ENCODE measurements around the gene OSBP2. TPM values are rescaled to one million over a fixed set of nuclear protein-coding genes. Genes with fewer than 3 reads are reported as not detected.

Gene OSBP2
- total RNA-seq, 1 donor from 2014 or later: 0.53 TPM

- DNase-seq (ENCODE audit: low spot score in 2 of 2): peak in 1 of 2 donors; percentile 43
Measured at GRCh38 chr22:30872285-30873041, 177.8 kb downstream of the OSBP2 start.

GRCh38 chr22:30873086-30873650, 178.5 kb downstream of the OSBP2 start:
- Histone ChIP-seq H3K27me3 (no peaks in the 10 kb centered on the region), H3K4me1 (peaks cover 0 to 10% of the 10 kb centered on the region in 2 donors), H3K9me3 (no peaks in the 10 kb centered on the region), H3K27ac (no peak overlapping the region), H3K36me3 (no peaks in the 10 kb centered on the region), H3K4me3 (no peak overlapping the region)
- no peak for TF ChIP-seq CTCF (IDR thresholded peaks at IDR 0.05)
- intact Hi-C loops (cut with DNase I): no loop called here
- DNase-seq (ENCODE audit: low spot score in 2 of 2): no peak

More at GRCh38 chr22:30872285-30873041, 177.8 kb downstream of the OSBP2 start:
- Histone ChIP-seq H3K36me3 (no peaks in the 10 kb centered on the region), H3K4me3 (no peak overlapping the region), H3K9me3 (no peaks in the 10 kb centered on the region), H3K4me1 (peaks cover 0 to 10% of the 10 kb centered on the region in 2 donors), H3K27ac (no peak overlapping the region), H3K27me3 (no peaks in the 10 kb centered on the region)
- intact Hi-C loops (cut with DNase I): no loop called here
- TF ChIP-seq CTCF (IDR thresholded peaks at IDR 0.05): no peak

- Histone ChIP-seq H3K4me3 (no peak overlapping the region), H3K4me1 (peaks cover 0 to 10% of the 10 kb centered on the region in 2 donors), H3K9me3 (no peaks in the 10 kb centered on the region), H3K27ac (no peak overlapping the region), H3K36me3 (no peaks in the 10 kb centered on the region), H3K27me3 (no peaks in the 10 kb centered on the region)
- no peak for DNase-seq (ENCODE audit: low spot score in 2 of 2)
- intact Hi-C loops (cut with DNase I): no loop called here
- TF ChIP-seq CTCF (IDR thresholded peaks at IDR 0.05): no peak
Measured at GRCh38 chr22:30873661-30874060, 179.0 kb downstream of the OSBP2 start.

GRCh38 chr22:30874431-30875370, 180.0 kb downstream of the OSBP2 start:
- Histone ChIP-seq H3K4me3 (no peak overlapping the region), H3K9me3 (no peaks in the 10 kb centered on the region), H3K27me3 (no peaks in the 10 kb centered on the region), H3K4me1 (peaks cover 0 to 6% of the 10 kb centered on the region in 2 donors), H3K27ac (no peak overlapping the region), H3K36me3 (no peaks in the 10 kb centered on the region)
- TF ChIP-seq CTCF (IDR thresholded peaks at IDR 0.05): no peak
- intact Hi-C loops (cut with DNase I): no loop called here
- no peak for DNase-seq (ENCODE audit: low spot score in 2 of 2)

GRCh38 chr22:30875481-30876215, 181.0 kb downstream of the OSBP2 start:
- peaks cover 0 to 6% of the 10 kb centered on the region in 2 donors for H3K4me1 ChIP-seq
- intact Hi-C loops (cut with DNase I): no loop called here
- DNase-seq (ENCODE audit: low spot score in 2 of 2): no peak

More at GRCh38 chr22:30875481-30876215, 181.0 kb downstream of the OSBP2 start:
- no peak for TF ChIP-seq CTCF (IDR thresholded peaks at IDR 0.05)
- Histone ChIP-seq H3K27ac (no peak overlapping the region), H3K27me3 (no peaks in the 10 kb centered on the region), H3K9me3 (no peaks in the 10 kb centered on the region), H3K36me3 (no peaks in the 10 kb centered on the region), H3K4me3 (no peak overlapping the region)
